HL-60 (cell line): ENCODE measurements around the gene PTPN11.
A peak's percentile ranks its signal among the peaks of the same experiment; 100 is the strongest.
"Not testable (repeated sequence)": the region's sequence is repeated elsewhere in the genome, so short reads cannot be mapped to it uniquely, and the experiment has no call there.

Source experiments
- DNase-seq, 2 experiments: peaks; one replicate each; pipeline ENCODE4 v3.0.0-alpha.2; 2010 to 2020; ENCODE audit warnings: low read depth in 1 of 2, low spot score in 1 of 2
- H3K27ac ChIP-seq: fragments of 250-450 bp; sonication (Bioruptor Pico); replicated peaks from 2 replicates; pipeline ENCODE4 v1.5.1; 2020; ENCODE audit warnings: mild to moderate bottlenecking, moderate library complexity
- H3K27me3 ChIP-seq: fragments of 250-450 bp; sonication (Bioruptor Pico); 2 replicates; pipeline ENCODE4 v1.5.1; 2021; ENCODE audit warnings: mild to moderate bottlenecking, moderate library complexity; ENCODE audit not compliant: insufficient read depth, poor library complexity, severe bottlenecking
- H3K4me3 ChIP-seq: replicated peaks from 2 replicates; pipeline ENCODE4 v1.5.1; 2011; ENCODE audit warnings: mild to moderate bottlenecking, control low read depth, low read length; ENCODE audit not compliant: insufficient read depth
- GABPA ChIP-seq: IDR thresholded peaks from 2 replicates; pipeline ENCODE4 v1.6.1; 2012; ENCODE audit warnings: low read depth
- POLR2AphosphoS5 ChIP-seq: IDR thresholded peaks from 2 replicates; pipeline ENCODE4 v1.6.1; 2012; ENCODE audit warnings: low read depth
- SPI1 ChIP-seq: IDR thresholded peaks from 2 replicates; pipeline ENCODE4 v1.6.1; 2012; ENCODE audit warnings: low read depth, mild to moderate bottlenecking, borderline replicate concordance
- TF ChIP-seq, protein P1 (sequence below): IDR thresholded peaks from 2 replicates; pipeline ENCODE4 v1.6.1; 2012; ENCODE audit warnings: low read depth; ENCODE audit not compliant: insufficient replicate concordance
- TF ChIP-seq, protein P2 (sequence below): IDR thresholded peaks from one replicate; pipeline ENCODE4 v1.5.1; 2011; ENCODE audit warnings: low read length, control low read depth, inconsistent platforms; ENCODE audit not compliant: insufficient read depth

Gene PTPN11

DNA sequence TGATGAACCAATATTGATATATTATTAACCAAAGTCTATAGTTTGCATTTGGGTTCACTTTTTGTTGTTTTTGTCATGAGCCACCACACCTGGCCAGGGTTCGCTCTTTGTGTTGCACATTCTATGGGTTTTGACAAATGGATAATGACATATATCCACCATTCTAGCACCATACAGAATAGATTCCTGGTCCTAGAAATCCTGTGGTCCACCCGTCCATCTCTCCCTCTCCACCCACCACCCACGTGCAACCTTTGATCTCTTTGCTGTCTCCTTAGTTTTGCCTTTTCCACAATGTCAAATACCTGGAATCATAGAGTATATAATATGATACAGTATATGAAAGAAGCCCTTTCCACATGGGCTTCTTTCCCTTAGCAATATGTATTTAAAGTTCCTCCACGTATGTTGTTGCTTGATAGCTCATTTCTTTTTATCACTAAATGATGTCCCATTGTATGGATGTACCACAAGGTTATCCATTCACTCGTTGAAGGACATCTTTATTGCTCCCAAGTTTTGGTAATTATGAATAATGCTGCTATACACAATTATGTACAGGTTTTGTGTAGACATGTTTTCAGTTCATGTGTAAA is 16.7 kb upstream of the PTPN11 start:
- no peak overlapping the region for H3K4me3 ChIP-seq
- no peak for TF ChIP-seq SPI1
- TF ChIP-seq POLR2AphosphoS5 = no peak
- TF ChIP-seq, protein P1, sequence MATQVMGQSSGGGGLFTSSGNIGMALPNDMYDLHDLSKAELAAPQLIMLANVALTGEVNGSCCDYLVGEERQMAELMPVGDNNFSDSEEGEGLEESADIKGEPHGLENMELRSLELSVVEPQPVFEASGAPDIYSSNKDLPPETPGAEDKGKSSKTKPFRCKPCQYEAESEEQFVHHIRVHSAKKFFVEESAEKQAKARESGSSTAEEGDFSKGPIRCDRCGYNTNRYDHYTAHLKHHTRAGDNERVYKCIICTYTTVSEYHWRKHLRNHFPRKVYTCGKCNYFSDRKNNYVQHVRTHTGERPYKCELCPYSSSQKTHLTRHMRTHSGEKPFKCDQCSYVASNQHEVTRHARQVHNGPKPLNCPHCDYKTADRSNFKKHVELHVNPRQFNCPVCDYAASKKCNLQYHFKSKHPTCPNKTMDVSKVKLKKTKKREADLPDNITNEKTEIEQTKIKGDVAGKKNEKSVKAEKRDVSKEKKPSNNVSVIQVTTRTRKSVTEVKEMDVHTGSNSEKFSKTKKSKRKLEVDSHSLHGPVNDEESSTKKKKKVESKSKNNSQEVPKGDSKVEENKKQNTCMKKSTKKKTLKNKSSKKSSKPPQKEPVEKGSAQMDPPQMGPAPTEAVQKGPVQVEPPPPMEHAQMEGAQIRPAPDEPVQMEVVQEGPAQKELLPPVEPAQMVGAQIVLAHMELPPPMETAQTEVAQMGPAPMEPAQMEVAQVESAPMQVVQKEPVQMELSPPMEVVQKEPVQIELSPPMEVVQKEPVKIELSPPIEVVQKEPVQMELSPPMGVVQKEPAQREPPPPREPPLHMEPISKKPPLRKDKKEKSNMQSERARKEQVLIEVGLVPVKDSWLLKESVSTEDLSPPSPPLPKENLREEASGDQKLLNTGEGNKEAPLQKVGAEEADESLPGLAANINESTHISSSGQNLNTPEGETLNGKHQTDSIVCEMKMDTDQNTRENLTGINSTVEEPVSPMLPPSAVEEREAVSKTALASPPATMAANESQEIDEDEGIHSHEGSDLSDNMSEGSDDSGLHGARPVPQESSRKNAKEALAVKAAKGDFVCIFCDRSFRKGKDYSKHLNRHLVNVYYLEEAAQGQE = no peak
- TF ChIP-seq, protein P2, sequence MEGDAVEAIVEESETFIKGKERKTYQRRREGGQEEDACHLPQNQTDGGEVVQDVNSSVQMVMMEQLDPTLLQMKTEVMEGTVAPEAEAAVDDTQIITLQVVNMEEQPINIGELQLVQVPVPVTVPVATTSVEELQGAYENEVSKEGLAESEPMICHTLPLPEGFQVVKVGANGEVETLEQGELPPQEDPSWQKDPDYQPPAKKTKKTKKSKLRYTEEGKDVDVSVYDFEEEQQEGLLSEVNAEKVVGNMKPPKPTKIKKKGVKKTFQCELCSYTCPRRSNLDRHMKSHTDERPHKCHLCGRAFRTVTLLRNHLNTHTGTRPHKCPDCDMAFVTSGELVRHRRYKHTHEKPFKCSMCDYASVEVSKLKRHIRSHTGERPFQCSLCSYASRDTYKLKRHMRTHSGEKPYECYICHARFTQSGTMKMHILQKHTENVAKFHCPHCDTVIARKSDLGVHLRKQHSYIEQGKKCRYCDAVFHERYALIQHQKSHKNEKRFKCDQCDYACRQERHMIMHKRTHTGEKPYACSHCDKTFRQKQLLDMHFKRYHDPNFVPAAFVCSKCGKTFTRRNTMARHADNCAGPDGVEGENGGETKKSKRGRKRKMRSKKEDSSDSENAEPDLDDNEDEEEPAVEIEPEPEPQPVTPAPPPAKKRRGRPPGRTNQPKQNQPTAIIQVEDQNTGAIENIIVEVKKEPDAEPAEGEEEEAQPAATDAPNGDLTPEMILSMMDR = no peak
- no peak for TF ChIP-seq GABPA
- DNase-seq = no peak
- no peak overlapping the region for H3K27ac ChIP-seq
- no peaks in the 10 kb centered on the region for H3K27me3 ChIP-seq

DNA sequence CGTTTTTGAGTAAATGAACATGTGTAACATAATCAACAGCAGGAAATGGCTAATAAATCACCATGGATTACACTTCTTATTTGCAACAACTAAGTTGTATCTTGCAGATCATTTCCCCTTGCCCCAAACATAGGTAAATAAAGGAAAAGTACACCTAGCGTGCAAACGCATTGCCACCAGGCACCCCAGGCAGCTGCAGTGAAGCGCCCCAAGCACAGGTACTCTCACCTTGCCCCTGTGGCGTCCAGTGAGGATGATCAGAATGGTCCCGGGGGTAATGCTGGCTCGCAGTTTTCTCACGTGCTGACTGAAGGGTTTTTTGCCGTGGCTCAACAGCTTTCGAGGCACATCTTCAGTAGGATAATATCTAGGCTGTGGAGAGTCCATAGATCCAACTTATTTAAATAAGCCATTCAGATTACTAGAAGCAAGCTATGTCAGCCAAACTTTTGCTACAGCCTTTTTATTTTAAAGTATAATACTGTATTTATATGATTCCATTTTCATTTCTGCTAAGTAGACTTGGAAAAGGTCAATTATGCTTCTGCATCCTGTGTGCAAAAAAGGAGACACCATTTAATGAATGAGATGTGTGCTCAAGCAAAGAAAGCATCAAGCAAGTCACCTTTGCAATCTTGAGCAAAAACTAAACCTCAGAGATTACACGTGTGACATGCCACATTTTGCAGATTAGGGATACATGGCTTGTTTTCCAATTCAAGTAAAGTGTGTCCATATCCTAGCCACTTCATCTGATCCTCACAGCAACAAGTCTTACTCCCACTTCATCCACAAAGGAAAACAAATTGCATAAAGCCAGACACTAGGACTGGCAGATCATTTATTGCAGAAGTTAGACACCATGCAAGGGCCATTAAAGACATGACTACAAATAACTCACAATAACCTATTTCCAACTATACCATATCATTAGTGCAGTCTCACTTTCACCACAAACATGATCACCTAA is 11.9 kb upstream of the PTPN11 start:
- TF ChIP-seq, protein P2 = no peak
- TF ChIP-seq GABPA = no peak
- no peak for TF ChIP-seq SPI1
- TF ChIP-seq POLR2AphosphoS5 = no peak
- TF ChIP-seq, protein P1 = no peak
- Histone ChIP-seq H3K27ac (no peak overlapping the region), H3K4me3 (peak overlapping the region; percentile 61; the same call in 1 of the 2 replicates), H3K27me3 (no peaks in the 10 kb centered on the region)
- DNase-seq = no peak

DNA sequence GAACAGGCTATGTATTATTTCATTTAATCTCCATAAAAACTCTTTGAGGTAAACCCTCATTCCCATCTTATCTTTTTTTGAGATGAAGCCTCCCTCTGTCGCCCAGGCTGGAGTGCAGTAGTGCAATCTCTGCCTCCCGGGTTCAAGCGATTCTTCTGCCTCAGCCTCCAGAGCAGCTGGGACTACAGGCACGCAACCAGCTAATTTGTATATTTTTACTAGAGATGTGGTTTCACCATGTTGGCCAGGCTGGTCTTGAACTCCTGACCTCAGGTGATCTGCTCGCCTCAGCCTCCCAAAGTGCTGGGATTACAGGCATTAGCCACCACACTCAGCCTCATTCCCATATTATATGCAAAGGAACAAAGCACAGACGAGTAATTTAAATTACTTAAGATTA is 11.1 kb upstream of the PTPN11 start:
- H3K27me3 ChIP-seq, H3K27ac ChIP-seq, DNase-seq: not testable (repeated sequence)
- peak overlapping the region; percentile 61 for H3K4me3 ChIP-seq

DNA sequence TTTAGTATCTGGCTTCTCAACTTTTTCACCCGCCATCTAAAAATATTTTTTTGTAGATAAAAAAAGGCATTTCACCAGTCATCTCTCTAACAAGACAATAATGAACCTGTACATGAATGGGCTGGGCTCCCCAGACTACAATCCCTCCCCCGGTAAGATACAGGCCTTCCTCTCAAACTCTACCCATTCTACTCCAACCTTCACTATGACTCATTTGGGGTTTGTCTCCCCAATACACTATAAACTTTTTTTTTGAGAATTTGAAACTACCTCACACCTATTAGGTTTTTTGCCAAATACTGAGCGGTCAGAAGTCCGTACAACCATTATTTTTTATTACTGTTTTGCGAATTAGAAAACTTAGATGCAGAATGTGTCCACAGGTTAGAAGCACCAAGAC is 10.1 kb upstream of the PTPN11 start:
- Histone ChIP-seq H3K27me3 (no peaks in the 10 kb centered on the region), H3K27ac (peak overlapping the region; percentile 92), H3K4me3 (peak overlapping the region; percentile 61)
- no peak for TF ChIP-seq POLR2AphosphoS5
- TF ChIP-seq, protein P1 = no peak
- no peak for DNase-seq
